ENCODE results near the gene PPL. TPM values are rescaled to one million over a fixed set of nuclear protein-coding genes. Genes with fewer than 3 reads are reported as not detected.

Gene PPL
- total and polyA plus RNA-seq, 2 of the 8 experiments (the other 6 are each of a cell fraction or from before 2014, with no cell fraction given), result 11.3 to 29.5 TPM

DNA sequence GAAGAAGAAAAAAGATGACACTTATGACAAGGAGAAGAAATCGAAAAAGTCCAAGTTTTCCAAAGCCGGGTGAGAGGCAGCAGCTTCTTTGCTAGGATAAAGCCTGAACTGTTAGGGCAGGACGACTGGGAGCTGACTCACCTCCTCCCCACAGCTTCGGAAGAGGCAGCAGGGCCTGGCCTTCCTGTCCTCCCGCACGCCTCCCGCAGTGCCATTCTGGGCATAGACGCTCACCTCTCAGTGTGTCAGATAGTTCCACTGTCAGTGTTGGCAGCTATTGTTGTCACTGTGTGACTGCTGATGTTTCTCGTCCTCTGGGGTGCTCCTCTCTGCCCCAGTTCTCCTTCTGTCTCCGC lies 77.1 kb downstream of the PPL start:
- WGBS, 2 experiments (ENCODE audit: extremely low coverage in 1 of 2, insufficient coverage in 1 of 2, insufficient read length in 1 of 2, insufficient replicate concordance in 2 of 2, low coverage in 1 of 2, low lambda C conversion rate in 2 of 2, missing lambda C conversion rate in 1 of 2), result 86% methylated on average over 8 of the region's 10 CpGs; no CpG with 5 or more reads in 1 of the 2 experiments
- Histone ChIP-seq H2AK5ac (ENCODE audit: low read depth, low read length) (no peak overlapping the region), H3K4ac (replicated peaks; ENCODE audit: insufficient read length, low read depth, low read length) (no peak overlapping the region), H3K4me3 (ENCODE audit: extremely low read depth in 1 of 4, insufficient read depth in 2 of 4, low read depth in 3 of 4, low read length in 4 of 4) (no peak overlapping the region), H2BK20ac (ENCODE audit: low read length) (no peak overlapping the region), H3K36me3 (ENCODE audit: control insufficient read depth in 2 of 4, insufficient read depth in 4 of 4, low read length in 3 of 4) (peaks cover 27 to 71% (median 48%) of the 10 kb centered on the region in 4 experiments), H3K79me1 (ENCODE audit: low read depth, low read length) (peaks cover 3% of the 10 kb centered on the region; the same call in 1 of the 2 replicates), H3K56ac (replicated peaks; ENCODE audit: insufficient read length, low read depth, low read length) (no peak overlapping the region), H3K18ac (ENCODE audit: extremely low read depth, low read length) (no peak overlapping the region), H2BK5ac (ENCODE audit: low read depth, low read length) (no peak overlapping the region), H3K23ac (ENCODE audit: insufficient read length) (no peak overlapping the region), H3K4me1 (replicated peaks in 1 of 4; ENCODE audit: control insufficient read depth in 3 of 4, insufficient read depth in 4 of 4, low read length in 3 of 4) (no peaks in the 10 kb centered on the region), H3K27me3 (replicated peaks in 1 of 4; ENCODE audit: control insufficient read depth in 3 of 4, extremely low read depth in 1 of 4, insufficient read depth in 3 of 4, low read length in 3 of 4) (no peaks in the 10 kb centered on the region), H3K27ac (ENCODE audit: low read depth, low read length) (no peak overlapping the region), H2BK15ac (ENCODE audit: low read length) (no peak overlapping the region), H2AFZ (ENCODE audit: low read length) (no peak overlapping the region), H3K4me2 (ENCODE audit: insufficient read depth in 1 of 2, low read depth in 2 of 2, low read length in 2 of 2) (no peak overlapping the region), H3K79me2 (ENCODE audit: control insufficient read depth in 1 of 2, insufficient read depth in 2 of 2, low read length in 2 of 2) (peaks cover 0 to 23% of the 10 kb centered on the region in 2 experiments; a peak in 3 of 4 replicates), H2BK12ac (ENCODE audit: low read depth, low read length) (no peak overlapping the region), H4K20me1 (replicated peaks in 1 of 2; ENCODE audit: control insufficient read depth in 1 of 2, insufficient read depth in 2 of 2, low read length in 2 of 2) (peaks cover 4 to 11% of the 10 kb centered on the region in 2 experiments), H4K8ac (ENCODE audit: extremely low read depth, insufficient read depth, low read length) (no peak overlapping the region; the same call in 1 of the 2 replicates), H3K9ac (replicated peaks in 1 of 4; ENCODE audit: extremely low read depth in 1 of 4, low read depth in 3 of 4, low read length in 3 of 4) (no peak overlapping the region), H3K23me2 (ENCODE audit: low read depth, low read length) (no peaks in the 10 kb centered on the region), H3K9me3 (ENCODE audit: insufficient read depth in 2 of 2, low read depth in 1 of 2, low read length in 1 of 2) (no peaks in the 10 kb centered on the region), H3K14ac (ENCODE audit: insufficient read length) (no peak overlapping the region), H4K5ac (ENCODE audit: insufficient read length, low read depth, low read length) (no peak overlapping the region), H2BK120ac (replicated peaks; ENCODE audit: low read depth, low read length) (no peak overlapping the region), H4K91ac (replicated peaks; ENCODE audit: insufficient read length, low read length) (no peak overlapping the region)
- TF ChIP-seq CHD2 (IDR thresholded peaks at IDR 0.05; ENCODE audit: low read length) (no peak), CBX5 (IDR thresholded peaks at IDR 0.05; ENCODE audit: low read depth, low read length) (no peak)
- TF ChIP-seq, protein P1, sequence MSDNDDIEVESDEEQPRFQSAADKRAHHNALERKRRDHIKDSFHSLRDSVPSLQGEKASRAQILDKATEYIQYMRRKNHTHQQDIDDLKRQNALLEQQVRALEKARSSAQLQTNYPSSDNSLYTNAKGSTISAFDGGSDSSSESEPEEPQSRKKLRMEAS (IDR thresholded peaks at IDR 0.05), result no peak
- no peak for DNase-seq (ENCODE audit: low read depth in 1 of 2, low spot score in 2 of 2)
- CTCF ChIA-PET (ENCODE audit: partially characterized antibody), result interaction anchor here (0.9 kb wide), 1 partner anchor 73 kb away, joined by 3 read pairs; no protein-coding TSS in a partner anchor
- POLR2A ChIA-PET (ENCODE audit: partially characterized antibody), result interaction anchor here (1.3 to 3.7 kb wide), 3 partner anchors 10 to 14 kb away, joined by 3 to 13 read pairs (median 4); partner anchors contain the start of genes GLYR1 and UBN1
- no peak for FAIRE-seq

Measured in H1 (cell line).